Stimulated activated CD8-positive, alpha-beta memory T cell treated with anti-CD3 and anti-CD28 coated beads, Interleukin-15, amount 100 ng/mL, for 24 hours (primary cell): ENCODE data around the gene DAB1.

Experiments
- DNase-seq: peaks from one replicate; pipeline ENCODE4 v3.0.0-alpha.2; 2020; ENCODE audit warnings: low read depth

Gene DAB1

DNA sequence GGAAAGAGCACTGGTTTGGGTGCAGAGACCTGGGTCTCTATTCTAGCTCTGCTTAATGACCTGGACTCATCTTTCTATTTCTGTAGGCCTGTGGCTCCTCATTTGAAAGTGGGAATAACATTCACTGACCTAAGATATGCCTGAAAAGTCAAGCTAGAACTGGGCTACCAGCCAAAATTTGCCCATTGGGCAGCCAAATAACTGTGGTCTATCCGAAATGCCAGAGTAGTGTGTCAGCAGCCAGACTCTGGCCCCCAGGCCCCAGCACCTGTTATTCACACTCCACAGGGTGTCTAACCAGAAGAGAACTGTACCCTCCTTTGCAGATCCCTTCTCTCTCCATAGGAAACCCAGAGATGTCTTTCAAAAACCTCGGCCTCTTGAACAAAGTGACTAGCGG, 12.6 kb downstream of the DAB1 start:
- DNase-seq = no peak

- DNase-seq = no peak
These were observed 13.4 kb downstream of the DAB1 start for GRCh38 chr1:57410508-57410907.

DNA sequence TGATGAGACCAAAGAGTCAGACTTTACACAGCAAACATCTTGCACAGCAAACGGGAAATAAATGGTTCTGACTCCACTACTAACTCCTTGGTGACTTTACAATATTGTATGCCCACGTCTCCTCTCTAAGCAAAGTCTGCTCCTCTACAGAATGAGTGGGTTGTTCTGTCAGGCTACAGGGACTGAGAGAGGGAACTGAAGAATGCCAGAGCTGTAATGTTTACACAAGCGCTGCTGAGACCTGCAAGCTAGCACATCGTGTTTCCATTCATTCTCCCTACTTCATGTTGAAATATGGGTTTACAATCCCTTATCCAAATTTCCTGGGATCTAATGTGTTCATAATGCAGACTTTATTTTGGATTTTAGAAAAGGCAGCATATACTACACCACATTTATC, 15.9 kb downstream of the DAB1 start:
- no peak for DNase-seq

DNA sequence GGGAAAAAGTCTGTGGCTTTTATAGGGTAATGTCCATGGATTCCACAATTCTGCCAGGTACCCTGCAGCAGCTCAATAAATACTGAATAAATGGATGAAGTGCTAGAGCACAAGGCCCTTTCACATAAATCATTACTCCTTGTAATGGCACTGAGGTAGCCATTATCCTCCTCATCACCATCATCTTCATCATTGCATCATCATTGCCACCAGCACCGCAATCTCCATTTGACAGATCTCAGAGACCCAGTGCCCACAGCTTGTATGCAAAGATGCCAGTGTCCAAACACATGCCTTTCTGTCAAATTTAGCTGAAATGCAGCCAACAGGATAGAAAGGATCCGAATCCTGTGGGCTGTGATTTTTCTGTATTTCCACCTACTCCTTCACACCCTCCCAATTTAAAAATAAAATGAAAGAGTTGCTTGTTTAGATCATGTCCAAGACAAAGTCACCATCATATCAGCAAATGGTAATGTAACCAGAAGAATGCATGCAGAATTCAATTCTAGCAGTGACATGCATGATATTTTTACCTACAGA, 17.4 kb downstream of the DAB1 start:
- no peak for DNase-seq

DNA sequence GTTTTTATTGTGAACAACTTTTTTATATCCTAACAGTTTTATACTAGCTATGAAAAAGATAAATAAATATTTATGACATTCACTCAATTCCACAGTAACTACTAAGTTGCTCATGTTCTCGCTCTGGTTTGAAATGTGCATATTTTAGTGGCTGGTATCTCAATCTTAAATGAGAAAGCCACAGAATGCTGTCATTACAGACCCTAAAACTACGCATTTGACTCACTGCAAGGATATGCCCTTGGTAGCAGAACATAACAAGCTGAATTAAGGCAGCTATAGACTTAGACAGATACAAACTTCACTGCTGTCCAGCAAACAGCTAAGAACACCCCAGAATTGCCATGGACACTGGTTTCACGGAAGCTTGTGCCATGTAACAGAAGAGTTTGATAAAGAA, 19.0 kb downstream of the DAB1 start:
- DNase-seq = no peak

DNA sequence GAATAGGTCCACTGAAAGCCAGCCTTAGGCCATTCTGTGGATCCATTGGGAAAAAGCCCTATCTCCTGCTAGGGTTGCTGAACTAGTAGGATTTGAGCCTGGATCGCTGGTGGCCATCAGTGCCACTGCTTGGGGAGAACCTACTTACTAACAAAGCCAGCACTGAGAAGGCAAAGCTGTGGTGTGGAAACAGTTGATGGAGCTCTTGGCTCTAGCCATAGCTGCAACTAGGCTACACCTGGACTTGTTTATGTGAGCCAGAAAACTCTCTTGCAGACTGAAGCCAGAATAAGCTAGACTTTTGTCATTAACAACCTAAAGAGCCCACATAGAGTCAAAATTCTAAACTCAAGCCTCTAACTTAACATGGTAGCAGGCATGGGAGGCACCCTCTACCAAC, 20.7 kb downstream of the DAB1 start:
- DNase-seq = no peak

DNA sequence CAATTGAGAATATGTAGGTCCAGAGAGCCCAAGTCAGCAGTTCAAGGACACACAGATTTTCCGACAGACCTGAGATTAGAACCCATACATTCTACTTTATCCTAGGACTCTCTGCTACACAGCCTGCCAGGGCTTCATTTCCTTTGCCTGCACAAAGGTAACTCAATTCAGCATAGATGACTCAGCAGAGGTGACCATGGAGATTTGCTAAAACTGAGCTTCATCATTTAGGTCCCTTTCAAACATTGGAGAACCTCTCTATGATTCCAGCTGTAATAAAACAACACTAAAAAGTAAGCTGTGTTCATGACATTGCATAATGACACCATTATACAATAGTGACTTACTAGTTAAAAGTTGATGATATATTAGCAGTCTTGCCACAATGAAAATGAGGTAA, 22.2 kb downstream of the DAB1 start:
- no peak for DNase-seq

DNA sequence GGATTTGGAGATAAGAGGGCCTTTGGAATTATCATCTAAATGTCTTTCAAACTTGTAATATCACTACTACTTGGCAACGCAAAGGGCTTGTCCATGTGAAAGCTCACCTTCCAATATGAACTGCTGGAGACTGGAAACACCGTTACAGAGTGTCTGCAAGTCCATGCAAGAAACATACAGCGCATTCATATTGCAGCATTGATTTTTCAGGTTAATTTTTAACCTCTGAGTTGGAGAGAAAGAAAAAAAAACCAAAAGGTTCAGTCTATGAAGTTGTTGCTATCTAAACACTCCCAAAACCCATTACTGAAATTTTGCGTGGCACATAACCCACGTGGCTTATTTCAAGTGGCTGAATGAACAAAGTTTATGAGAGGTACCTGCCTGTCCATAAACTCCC, 23.8 kb downstream of the DAB1 start:
- no peak for DNase-seq

DNA sequence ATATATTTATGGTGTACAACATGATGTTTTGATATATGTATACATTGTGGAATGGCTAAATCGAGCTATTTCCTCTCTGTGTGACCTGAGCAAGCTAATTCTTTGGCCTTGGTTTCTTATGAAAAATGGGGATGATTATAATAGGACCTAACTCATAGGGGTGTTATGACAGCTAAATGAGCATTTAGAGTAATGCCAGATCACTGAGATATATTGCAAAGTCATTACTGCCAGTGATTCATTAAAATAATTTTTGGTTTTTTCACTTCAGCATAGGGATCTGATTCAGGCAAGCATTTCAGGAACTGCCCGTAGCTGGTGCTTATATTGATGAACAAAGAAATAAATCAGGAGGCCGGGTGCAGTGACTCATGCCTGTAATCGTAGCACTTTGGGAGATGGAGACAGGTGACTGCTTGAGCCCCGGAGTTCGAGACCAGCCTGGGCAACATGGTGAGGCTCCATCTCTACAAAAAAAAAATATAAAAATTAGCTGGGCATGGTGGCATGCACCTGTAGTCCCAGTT, 30.7 kb downstream of the DAB1 start:
- no peak for DNase-seq

- DNase-seq = no peak
These were observed 38.5 kb downstream of the DAB1 start for GRCh38 chr1:57385336-57385735.

DNA sequence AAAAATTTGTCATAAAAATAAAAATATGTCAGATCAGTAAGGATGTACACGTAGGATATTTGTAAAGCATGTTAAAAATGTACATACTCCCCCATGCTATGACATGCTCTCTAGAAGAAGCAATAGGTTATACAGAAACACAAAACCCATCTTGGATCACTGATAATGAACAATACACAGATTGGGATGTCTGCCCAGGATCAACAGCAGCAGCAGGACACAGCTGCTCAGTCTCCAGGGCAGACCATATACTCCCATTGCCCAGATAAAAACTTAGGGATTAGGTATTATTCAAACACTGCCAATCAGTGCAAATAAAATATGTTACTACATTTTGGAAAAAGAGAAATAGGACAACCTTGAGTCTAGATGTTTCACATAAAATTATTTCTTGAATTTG, 39.0 kb downstream of the DAB1 start:
- no peak for DNase-seq

DNA sequence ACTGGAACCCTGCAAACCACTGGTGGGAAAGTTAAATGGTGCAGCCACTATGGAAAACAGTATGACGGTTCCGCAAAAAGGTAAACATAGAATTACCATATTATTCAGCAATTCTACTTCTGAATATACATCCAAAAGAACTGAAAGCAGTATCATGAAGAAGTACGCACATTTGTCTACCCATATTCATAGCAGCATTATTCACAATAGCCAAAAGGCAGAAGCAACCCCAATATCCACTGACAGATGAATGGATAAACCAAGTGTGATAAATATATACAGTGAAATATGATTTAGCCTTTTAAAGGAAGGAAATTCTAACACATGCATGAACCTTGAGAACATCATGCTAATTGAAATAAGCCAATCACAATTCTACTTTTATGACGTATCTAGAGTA, 39.6 kb downstream of the DAB1 start:
- DNase-seq = no peak

- no peak for DNase-seq
These were observed 42.0 kb downstream of the DAB1 start for GRCh38 chr1:57381871-57382270.

DNA sequence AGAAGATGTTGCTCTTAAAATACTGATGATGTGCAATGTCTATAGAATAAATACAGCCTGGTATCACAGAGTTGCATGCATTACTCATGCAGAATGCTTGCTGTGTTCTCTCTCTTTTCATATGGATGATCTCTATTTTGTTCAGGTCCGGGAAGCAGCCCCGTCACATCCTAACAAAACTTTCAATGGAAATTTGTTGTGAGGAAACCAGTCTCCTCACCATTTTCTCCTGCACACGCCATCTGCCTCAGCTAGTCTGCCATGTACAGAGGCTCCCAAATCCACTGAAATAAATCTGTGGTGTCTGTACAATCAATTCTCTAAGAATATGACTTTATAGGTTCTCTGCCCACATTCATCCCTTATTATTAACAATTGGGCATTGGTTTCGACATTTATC, 42.4 kb downstream of the DAB1 start:
- no peak for DNase-seq

- no peak for DNase-seq
These were observed 42.9 kb downstream of the DAB1 start for GRCh38 chr1:57380923-57381322.

DNA sequence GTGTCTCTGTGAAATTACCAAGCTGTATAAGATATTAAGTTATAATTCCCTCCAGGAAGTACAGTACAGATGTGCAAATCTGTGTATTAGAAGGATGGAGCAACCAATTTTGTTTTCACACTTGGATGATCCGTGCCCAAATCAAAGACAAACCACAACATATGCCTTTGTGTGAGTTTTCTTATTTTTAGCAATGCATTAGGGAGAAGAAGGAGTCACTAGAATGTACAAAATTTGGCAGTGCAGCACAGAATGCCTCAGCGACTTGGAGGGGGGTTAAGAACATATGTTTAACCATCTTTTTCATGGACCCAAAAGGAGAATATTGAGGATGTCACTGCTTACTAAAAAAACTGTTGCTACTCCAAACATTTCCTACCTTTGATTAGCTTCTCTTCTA, 45.3 kb downstream of the DAB1 start:
- no peak for DNase-seq

- no peak for DNase-seq
These were observed 46.3 kb downstream of the DAB1 start for GRCh38 chr1:57377339-57378139.

GRCh38 chr1:57376041-57376440, 47.8 kb downstream of the DAB1 start:
- DNase-seq = no peak

- no peak for DNase-seq
These were observed 54.0 kb downstream of the DAB1 start for GRCh38 chr1:57369889-57370288.

DNA sequence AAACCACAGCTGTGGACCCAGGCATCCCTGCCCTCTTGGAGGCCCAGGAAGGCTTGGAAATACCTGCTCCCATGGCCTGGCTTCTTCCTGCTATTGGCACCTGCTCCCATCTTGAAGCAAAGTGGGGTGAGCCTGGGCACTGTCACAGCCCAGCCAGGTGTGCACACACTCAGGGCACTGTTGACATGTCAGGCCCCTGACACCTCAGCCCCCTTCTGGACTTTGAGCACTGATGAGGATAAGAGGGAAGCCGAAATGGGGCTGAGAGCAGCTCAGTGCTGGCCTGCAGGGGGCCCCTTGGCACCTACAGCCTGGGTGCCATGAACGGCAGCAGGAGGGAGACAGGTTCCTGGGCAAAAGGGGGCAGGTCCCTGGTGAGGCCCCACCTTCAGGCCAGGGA, 55.9 kb downstream of the DAB1 start:
- DNase-seq = no peak

- DNase-seq = no peak
These were observed 60.2 kb downstream of the DAB1 start for GRCh38 chr1:57363643-57364042.

- no peak for DNase-seq
These were observed 60.7 kb downstream of the DAB1 start for GRCh38 chr1:57363165-57363564.

DNA sequence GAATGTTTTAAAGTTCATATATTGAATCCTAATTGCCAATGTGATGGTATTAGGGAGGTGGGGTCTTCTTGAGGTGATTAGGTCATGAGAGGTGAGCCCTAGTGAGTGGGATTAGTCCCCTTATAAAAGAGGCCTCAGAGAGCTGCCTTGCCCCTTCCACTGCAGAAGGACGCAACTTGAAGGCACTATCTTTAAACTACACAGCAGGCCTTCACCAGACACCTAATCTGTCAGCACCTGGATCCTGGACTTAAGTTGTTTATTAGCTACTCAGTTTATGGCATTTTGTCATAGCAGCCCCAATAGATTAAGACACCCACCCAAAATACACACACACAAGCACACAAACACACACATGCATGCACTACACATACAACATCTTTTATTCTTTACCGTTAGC, 61.4 kb downstream of the DAB1 start:
- DNase-seq = no peak

GRCh38 chr1:57361516-57361915, 62.3 kb downstream of the DAB1 start:
- no peak for DNase-seq
